ENCODE results near the gene TRAPPC1. TPM values are rescaled to one million over a fixed set of nuclear protein-coding genes. Genes with fewer than 3 reads are reported as not detected.

TRAPPC1 gene
- total RNA-seq, 4 donors from 2014 or later = 42.7 to 70.9 (median 68.8) TPM

- Histone ChIP-seq H3K4me3 (no peak overlapping the region), H3K9me3 (peaks cover 17 to 19% of the 10 kb centered on the region in 2 donors), H3K27me3 (no peaks in the 10 kb centered on the region), H3K27ac (no peak overlapping the region), H3K4me1 (peaks cover 0 to 9% (median 4%) of the 10 kb centered on the region in 4 donors), H3K36me3 (no peaks in the 10 kb centered on the region)
- intact Hi-C loops (cut with DNase I; ENCODE audit: low total_unique reads) = no loop called here
- 96% methylated on average over 8 of the region's 8 CpGs; no CpG with 5 or more reads in 1 of the 2 donors for WGBS, 2 donors (ENCODE audit: low coverage in 1 of 2)
- in situ Hi-C loops (cut with MboI; ENCODE audit: low pct_ligation_motif_present in 1 of 4, low pct_unique_long_range_greater_than_20kb in 1 of 4, low sequenced_read_pairs in 3 of 4) = no loop called here
- DNase-seq = no peak
- peak in 2 of 5 experiments; percentile 6 to 11 for TF ChIP-seq CTCF (IDR thresholded peaks at IDR 0.05)
- TF ChIP-seq POLR2A (IDR thresholded peaks at IDR 0.05) = no peak
Observed at GRCh38 chr17:7972131-7972785, 40.5 kb upstream of the TRAPPC1 start.

- Histone ChIP-seq H3K27ac (no peak overlapping the region), H3K27me3 (no peaks in the 10 kb centered on the region), H3K36me3 (no peaks in the 10 kb centered on the region), H3K4me1 (peaks cover 0 to 3% (median 1%) of the 10 kb centered on the region in 4 donors), H3K9me3 (peaks cover 17 to 19% of the 10 kb centered on the region in 2 donors), H3K4me3 (no peak overlapping the region)
- TF ChIP-seq CTCF (IDR thresholded peaks at IDR 0.05) (no peak), POLR2A (IDR thresholded peaks at IDR 0.05) (no peak)
- intact Hi-C loops (cut with DNase I; ENCODE audit: low total_unique reads) = no loop called here
- in situ Hi-C loops (cut with MboI; ENCODE audit: low pct_ligation_motif_present in 1 of 4, low pct_unique_long_range_greater_than_20kb in 1 of 4, low sequenced_read_pairs in 3 of 4) = no loop called here
- 61 to 75% methylated on average over 2 to 4 of the region's 4 CpGs for WGBS, 2 donors (ENCODE audit: low coverage in 1 of 2)
- DNase-seq = no peak
Observed at GRCh38 chr17:7971651-7972050, 39.9 kb upstream of the TRAPPC1 start.

- H3K27ac ChIP-seq = no peak overlapping the region
- intact Hi-C loops (cut with DNase I; ENCODE audit: low total_unique reads) = no loop called here
- DNase-seq = no peak
- no peak overlapping the region for H3K4me3 ChIP-seq
- TF ChIP-seq EP300 (IDR thresholded peaks at IDR 0.05; ENCODE audit: low read depth) = no peak
- TF ChIP-seq CTCF (IDR thresholded peaks at IDR 0.05) = no peak
- TF ChIP-seq POLR2A (IDR thresholded peaks at IDR 0.05) = no peak
- TF ChIP-seq POLR2AphosphoS5 (IDR thresholded peaks at IDR 0.05) = no peak
- no peaks in the 10 kb centered on the region for H3K4me1 ChIP-seq
- H3K36me3 ChIP-seq = no peaks in the 10 kb centered on the region
- in situ Hi-C loops (cut with MboI; ENCODE audit: low pct_ligation_motif_present in 1 of 4, low pct_unique_long_range_greater_than_20kb in 1 of 4, low sequenced_read_pairs in 3 of 4) = no loop called here
- H3K9me3 ChIP-seq = peaks cover 7 to 8% of the 10 kb centered on the region in 2 donors
- 83 to 85% methylated on average over 3 to 6 of the region's 6 CpGs for WGBS, 2 donors (ENCODE audit: low coverage in 1 of 2)
- H3K27me3 ChIP-seq = no peaks in the 10 kb centered on the region
Observed at GRCh38 chr17:7969433-7969832, 37.7 kb upstream of the TRAPPC1 start.

- Histone ChIP-seq H3K4me1 (no peaks in the 10 kb centered on the region), H3K27me3 (no peaks in the 10 kb centered on the region), H3K4me3 (no peak overlapping the region), H3K36me3 (no peaks in the 10 kb centered on the region), H3K27ac (no peak overlapping the region), H3K9me3 (no peaks in the 10 kb centered on the region)
- intact Hi-C loops (cut with DNase I; ENCODE audit: low total_unique reads) = no loop called here
- TF ChIP-seq POLR2A (IDR thresholded peaks at IDR 0.05) (no peak), EP300 (IDR thresholded peaks at IDR 0.05; ENCODE audit: low read depth) (no peak), POLR2AphosphoS5 (IDR thresholded peaks at IDR 0.05) (no peak), CTCF (IDR thresholded peaks at IDR 0.05) (no peak)
- no peak for DNase-seq
- in situ Hi-C loops (cut with MboI; ENCODE audit: low pct_ligation_motif_present in 1 of 4, low pct_unique_long_range_greater_than_20kb in 1 of 4, low sequenced_read_pairs in 3 of 4) = no loop called here
- WGBS, 2 donors (ENCODE audit: low coverage in 1 of 2) = 65 to 100% methylated on average over 1 to 2 of the region's 2 CpGs
Observed at GRCh38 chr17:7967751-7968150, 36.0 kb upstream of the TRAPPC1 start.
